ENCODE data around the gene LRRC38.

The LRRC38 gene

GRCh38 chr1:13540866-13541265, 27.1 kb upstream of the LRRC38 start:
- in situ Hi-C loops (cut with MboI; ENCODE audit: low pct_unique_long_range_greater_than_20kb, low sequenced_read_pairs, unreplicated experiment) = no loop called here
- no peak for TF ChIP-seq CTCF (IDR thresholded peaks at IDR 0.05; ENCODE audit: extremely low read depth, insufficient read depth, missing control alignments)

GRCh38 chr1:13539683-13540082, 25.9 kb upstream of the LRRC38 start:
- no peak for TF ChIP-seq CTCF (IDR thresholded peaks at IDR 0.05; ENCODE audit: extremely low read depth, insufficient read depth, missing control alignments)
- in situ Hi-C loops (cut with MboI; ENCODE audit: low pct_unique_long_range_greater_than_20kb, low sequenced_read_pairs, unreplicated experiment) = no loop called here
- no peak for DNase-seq (ENCODE audit: low spot score)

More at GRCh38 chr1:13540866-13541265, 27.1 kb upstream of the LRRC38 start:
- no peak for DNase-seq (ENCODE audit: low spot score)

- DNase-seq (ENCODE audit: low spot score) = no peak
- in situ Hi-C loops (cut with MboI; ENCODE audit: low pct_unique_long_range_greater_than_20kb, low sequenced_read_pairs, unreplicated experiment) = no loop called here
- TF ChIP-seq CTCF (IDR thresholded peaks at IDR 0.05; ENCODE audit: extremely low read depth, insufficient read depth, missing control alignments) = no peak
Measured at GRCh38 chr1:13538832-13539231, 25.0 kb upstream of the LRRC38 start.

GRCh38 chr1:13536571-13536970, 22.8 kb upstream of the LRRC38 start:
- no peak for TF ChIP-seq CTCF (IDR thresholded peaks at IDR 0.05; ENCODE audit: extremely low read depth, insufficient read depth, missing control alignments)
- DNase-seq (ENCODE audit: low spot score) = no peak
- in situ Hi-C loops (cut with MboI; ENCODE audit: low pct_unique_long_range_greater_than_20kb, low sequenced_read_pairs, unreplicated experiment) = no loop called here

- in situ Hi-C loops (cut with MboI; ENCODE audit: low pct_unique_long_range_greater_than_20kb, low sequenced_read_pairs, unreplicated experiment) = no loop called here
- no peak for DNase-seq (ENCODE audit: low spot score)
- TF ChIP-seq CTCF (IDR thresholded peaks at IDR 0.05; ENCODE audit: extremely low read depth, insufficient read depth, missing control alignments) = no peak
Measured at GRCh38 chr1:13535227-13535626, 21.4 kb upstream of the LRRC38 start.

- in situ Hi-C loops (cut with MboI; ENCODE audit: low pct_unique_long_range_greater_than_20kb, low sequenced_read_pairs, unreplicated experiment) = no loop called here
- TF ChIP-seq CTCF (IDR thresholded peaks at IDR 0.05; ENCODE audit: extremely low read depth, insufficient read depth, missing control alignments) = no peak
- no peak for DNase-seq (ENCODE audit: low spot score)
Measured at GRCh38 chr1:13528320-13528719, 14.5 kb upstream of the LRRC38 start.

Measured in GM13977 (cell line).